GOT3 (cell line): Measurements from ENCODE around the gene CLMP.

Source experiments
- DNase-seq: peaks from one replicate; lab custom pipeline; 2025; ENCODE audit warnings: mixed read lengths; lab: John Stamatoyannopoulos, UW

The CLMP gene

DNA sequence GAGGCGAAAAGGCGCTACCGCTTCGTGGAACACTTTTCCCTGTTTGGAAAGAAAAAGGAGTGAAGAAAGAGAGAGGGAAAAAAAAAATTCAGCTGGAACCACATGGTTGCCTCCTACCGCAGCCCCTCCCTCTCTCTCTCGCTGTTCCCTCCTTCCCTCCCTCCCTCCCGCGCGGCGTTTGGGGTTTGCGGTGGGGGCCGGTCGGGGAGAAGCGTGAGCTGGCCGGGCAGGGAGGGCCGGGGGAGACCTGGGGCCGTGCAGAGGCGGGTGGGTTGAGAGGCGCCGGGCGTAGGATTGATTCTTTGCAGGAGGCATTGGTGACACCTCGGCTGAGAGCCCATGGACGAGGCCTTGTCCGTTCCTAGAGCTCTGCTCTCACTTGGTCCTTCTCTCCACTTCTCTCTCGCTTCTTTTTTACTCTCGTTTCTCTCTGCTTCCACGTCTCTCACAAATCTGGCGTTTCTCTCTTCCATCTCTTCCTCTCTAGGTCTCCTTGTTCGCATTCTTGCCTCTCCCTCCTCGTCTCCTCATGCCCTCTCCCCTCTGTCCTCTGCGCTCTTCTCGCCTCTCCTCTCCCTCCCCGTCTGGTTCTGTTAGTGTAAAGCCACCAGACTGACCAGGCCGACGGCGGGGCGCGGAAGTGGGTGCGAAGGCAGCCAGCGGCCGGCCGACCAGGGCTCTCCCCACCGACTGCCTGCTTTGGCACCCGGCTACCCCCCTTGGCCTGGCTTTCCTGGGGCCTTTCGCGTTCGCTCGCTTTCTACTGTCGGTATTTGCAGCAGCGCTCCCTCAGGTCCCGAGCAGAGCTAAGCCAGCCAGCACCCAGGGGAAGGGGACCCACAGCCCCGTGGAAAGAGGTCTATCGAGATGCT, at the start of gene CLMP:
CLMP (minus strand) TSS at position 61 of the 872 bp plus-strand sequence. CDS start 308 bp downstream, outside the sequence.
- no peak for DNase-seq

DNA sequence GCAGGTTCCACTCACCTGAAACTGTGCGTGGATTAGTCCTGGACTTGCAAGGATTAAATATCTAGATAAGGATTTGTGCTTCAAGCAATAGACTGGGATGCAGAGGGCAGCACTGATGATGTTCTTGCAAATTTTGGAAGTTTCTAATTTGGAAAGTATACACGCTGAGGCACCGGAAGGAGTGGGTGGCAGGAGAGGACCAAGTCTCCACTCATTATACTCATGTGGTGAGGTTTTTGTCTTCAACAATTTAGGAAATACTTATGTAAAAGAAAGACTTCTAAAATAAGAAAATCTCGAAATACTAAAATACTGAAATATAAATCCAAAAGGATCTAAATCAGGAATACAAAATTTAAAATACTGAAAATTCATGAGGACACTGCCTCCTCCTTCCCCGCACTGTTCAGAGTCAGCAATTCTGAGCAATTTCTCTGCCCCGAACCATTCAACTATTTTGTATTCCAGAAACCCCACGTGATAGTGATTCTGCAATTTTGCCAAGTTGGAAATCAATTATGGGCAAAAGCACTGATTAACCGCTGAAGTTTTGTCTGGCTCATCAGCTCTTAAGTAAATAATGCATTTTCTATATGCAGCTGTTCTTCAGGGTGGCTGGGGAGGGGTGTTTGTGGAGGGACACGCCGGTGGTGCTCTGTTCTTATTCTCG, 47.0 kb upstream of the CLMP start:
- DNase-seq = no peak

DNA sequence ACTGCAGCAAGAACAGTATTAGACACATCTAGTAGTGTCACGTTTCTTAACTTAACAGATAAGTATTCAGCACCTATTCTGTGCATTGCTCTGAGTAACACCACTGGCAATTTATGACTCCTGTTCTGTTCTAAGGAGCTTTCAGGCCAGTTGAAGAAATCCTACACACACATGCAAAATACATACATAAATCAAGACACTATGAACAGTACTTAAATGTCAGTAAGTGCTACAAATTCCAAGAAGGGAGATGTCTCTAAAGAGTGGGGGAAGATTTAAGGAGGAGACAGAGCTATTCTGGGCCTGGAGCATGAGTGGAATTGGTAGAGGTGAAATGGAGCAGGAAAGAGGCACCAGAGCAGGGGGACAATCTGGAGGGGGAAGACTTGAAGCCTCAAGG, 46.2 kb upstream of the CLMP start:
- no peak for DNase-seq

DNA sequence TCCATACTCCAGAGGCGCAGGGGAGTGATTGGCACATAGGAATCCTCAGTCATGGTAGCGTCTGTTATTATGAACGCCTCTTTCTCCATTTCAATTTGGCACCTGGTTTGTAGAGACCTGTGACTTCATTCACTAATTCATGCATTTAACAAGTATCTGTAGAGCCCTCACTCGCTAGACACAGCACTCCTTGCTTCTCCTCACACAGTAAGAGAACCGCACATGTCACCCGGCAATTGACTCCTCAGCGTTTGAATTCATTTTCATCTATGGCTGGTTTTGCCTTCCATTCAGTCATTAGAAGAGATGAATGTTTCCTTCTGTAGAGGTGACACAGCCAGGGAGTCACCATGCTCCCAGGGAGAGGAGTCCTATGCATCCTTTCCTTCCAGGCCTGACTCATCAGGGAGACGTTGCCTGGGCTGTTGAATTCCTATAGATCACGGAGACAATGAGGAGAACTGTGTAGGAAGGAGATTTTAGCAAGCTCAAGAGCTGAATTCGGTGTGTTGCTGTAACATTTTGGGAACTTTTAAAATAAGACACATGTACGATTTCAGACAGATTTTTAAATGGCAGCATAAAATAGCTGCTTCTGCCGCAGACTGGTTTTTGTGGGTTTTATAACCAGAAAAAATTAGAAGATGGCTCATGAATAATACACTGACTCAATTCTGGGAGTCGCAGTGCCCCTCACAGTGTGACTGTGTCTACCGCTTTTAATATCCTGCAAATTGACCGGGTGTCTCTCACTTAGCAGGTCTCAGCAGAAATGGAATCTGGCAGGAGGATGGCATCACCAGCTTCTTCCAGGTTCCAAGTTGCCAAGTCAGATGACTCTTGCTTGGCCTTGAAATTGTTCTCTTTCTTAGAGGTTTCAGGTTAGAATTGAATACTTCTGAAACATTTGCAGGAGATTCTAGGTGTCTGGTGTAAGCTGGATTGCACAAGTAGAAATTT, 44.4 kb upstream of the CLMP start:
- no peak for DNase-seq

- peak; percentile 25 for DNase-seq
Observed at GRCh38 chr11:123238297-123238696, 43.2 kb upstream of the CLMP start.

DNA sequence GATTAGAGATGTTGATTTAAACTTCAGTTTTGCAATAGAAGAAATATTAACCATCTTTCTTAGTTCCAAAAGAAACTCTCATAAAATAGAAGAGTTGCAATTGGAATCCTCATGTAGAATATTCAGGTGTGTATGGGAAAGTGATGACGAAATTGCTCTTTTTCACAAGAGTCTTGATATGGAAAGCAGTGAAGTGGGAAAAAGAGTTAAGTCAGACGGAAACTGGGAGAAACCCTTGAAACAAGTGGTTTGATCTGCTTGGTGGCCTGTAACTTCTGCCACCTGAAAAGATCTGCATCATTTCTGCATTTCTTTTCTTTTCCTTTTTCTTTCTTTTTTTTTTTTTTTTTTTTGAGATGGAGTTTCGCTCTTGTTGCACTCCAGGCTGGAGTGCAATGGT, 41.8 kb upstream of the CLMP start:
- DNase-seq = no peak

DNA sequence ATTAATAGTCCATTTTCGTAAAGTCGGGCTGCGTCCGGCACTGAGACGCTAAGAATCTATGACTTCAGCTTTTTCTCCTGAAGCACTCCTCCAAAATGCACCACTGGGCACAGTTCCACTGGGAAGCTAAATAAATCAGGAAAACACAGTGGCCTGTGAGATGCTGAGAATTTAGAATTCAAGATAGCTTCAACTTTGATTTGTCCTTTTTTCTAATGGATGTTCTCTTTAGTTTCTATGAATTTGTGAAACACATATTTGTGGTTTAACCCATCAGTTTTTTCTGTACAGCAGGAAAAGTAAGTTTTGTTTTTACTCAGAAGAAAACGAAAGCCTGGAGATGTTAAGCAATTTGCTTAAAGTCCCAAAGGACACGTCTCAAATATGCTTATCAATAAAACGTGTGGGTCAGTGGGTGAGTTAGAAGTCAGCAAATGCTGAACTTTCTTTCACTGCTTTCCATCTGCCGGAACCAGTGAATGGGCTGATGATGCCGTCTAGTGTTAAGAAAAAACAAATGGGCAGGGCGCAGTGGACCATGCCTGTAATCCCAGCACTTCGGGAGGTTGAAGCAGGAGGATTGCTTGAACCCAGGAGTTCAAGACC, 40.7 kb upstream of the CLMP start:
- no peak for DNase-seq

DNA sequence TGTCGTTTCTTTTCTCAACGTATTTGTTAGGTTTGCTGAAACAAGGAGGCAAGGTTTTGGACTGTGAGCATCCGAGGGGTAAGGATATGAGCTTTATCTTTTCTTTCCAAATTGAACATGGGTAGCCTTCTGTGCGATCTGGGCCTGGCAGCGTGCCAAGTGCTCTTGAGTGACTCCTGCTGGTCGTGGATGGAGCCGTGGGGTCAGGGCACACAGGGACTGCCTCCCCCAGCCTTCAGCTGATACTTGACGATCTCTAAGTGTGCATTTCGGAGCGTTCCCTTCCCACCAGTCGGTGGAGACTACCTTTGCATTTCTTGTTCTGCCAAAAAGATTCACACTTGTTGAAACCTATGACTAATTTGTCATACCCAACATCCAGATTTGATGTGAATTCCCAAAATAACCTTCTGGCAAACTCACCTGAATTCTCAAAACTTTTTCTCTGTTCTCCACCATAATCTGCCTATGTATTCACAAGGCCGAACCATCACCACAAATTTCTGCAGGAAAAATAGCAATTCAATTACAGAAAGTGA, 40.1 kb upstream of the CLMP start:
- DNase-seq = no peak

- no peak for DNase-seq
Observed at GRCh38 chr11:123233975-123234334, 38.9 kb upstream of the CLMP start.

- no peak for DNase-seq
Observed at GRCh38 chr11:123233280-123233974, 38.4 kb upstream of the CLMP start.

DNA sequence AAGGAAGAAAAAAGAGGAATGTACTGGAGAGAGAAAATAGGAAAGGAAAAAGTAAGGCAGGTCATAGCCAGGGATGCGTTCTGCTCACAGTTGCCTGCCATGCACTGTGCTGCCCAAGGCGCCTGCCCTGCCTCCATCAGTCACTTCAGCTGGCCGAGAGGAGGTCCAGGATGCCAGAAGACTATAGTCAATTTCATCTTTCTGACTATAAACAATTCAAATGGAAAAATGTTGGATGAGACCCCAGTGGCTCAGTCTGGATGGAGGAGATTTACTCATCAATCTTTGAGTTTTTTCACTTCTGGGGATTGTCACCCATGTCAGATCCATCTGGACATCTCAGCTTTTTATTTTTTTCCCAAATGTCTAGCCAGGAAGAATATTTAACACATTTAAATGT, 36.7 kb upstream of the CLMP start:
- DNase-seq = no peak

GRCh38 chr11:123231256-123231655, 36.2 kb upstream of the CLMP start:
- no peak for DNase-seq

DNA sequence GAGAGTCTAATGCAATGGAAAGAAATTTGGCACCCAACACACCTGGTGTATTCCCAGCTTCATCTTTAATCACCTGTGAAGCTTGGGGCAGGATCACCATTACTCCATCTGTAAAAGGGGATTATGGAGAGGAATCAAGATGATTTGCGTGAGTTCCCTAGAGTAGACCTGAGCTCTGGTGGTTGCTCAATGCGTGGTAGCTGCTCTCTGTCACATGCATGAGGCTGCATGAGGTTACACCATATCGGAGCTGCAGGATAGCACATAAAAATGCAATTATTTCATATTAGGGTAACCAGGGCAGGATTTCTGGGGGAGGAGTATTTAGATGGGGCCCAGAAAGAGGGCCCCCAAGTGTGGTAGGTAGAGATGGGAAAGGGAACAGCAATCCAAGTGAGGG, 35.3 kb upstream of the CLMP start:
- DNase-seq = no peak

- no peak for DNase-seq
Observed at GRCh38 chr11:123228496-123229163, 33.6 kb upstream of the CLMP start.

DNA sequence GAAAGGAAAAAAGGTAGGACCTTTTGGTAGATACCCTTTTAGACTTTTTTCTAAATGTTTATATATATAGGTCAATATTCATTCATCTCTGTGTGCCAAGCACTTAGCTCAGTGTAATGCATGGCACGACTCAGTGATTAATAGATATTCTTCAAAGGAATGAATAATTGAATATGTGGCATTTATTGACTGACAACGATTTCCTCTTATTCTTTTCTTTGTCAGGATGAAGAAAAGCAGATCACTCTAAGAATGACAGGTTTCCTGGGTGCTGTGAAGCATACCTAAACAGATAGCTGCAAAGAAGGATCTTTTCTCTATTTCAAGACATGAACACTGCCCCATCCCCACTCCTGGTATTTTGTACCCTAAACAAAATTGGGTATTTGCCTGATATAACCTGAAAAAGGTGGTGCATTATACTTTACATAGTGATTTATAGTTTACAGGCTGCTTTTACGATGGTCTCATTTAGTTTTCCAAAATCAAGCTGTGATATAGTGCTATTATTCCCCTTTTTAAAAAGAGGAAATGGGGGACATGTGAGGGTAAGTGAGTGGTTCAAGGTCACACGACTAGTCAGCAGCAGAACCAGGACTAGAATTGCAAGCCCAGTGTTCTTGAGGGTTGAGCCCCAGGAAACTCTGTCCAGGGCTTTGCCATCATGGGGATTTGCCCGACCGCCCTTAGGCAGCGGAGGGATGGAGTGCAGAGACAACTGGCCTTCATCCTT, 32.9 kb upstream of the CLMP start:
- DNase-seq = no peak

DNA sequence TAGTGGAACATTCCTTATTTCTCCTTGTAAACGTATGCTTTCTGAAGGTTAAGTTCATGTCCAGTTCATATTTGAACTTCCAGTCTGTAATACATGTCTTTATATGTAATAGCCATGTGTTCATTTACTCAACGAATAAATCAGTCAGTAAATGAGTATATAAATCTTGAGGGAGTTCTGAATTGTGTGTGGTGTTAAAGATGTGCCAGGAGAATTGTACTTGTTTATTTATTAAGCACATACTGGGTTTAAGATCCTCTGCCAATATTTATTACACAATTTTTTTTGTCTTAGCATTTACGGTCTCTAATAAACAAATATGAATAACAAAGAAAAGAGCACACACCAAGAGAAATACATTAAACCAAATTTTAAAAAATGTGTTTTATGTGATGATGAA, 26.5 kb upstream of the CLMP start:
- DNase-seq = no peak

DNA sequence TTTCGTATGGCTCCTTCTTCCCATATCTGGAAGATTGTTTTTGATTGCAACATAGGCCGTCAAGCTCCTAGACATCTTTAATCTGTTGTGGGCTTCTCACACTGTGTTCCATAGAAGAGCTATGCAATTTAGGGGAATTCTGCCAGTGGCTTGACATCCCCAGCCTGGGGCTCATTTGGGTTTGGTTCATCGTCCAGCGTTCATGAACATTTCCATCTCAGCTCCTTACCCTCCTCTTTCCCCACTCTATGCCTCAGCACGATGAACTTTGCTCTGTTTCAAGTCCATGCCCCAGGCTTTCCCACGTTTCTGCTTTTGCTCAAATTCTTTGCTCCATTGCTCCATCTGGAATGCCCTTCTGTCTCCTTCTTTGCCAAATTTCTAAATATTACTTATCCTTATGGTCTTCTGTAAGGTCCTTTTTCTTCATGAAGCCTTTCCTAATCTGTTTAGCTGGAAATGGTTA, 26.1 kb upstream of the CLMP start:
- no peak for DNase-seq

GRCh38 chr11:123219066-123219690, 24.1 kb upstream of the CLMP start:
- no peak for DNase-seq

DNA sequence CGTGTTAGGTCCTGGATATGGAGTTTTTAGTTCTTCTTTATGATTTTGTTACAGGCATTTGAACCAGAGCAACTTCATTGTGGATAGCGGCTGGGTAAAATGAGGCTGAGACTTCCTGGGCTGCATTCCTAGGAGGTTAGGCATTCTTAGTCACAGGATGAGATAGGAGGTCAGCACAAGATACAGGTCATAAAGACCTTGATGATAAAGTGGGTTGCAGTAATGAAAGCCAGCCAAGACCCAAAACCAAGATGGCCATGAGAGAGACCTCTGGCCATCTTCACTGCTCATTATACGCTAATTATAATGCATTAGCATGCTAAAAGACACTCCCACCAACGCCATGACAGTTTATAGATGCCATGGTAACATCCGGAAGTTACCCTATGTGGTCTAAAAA, 23.4 kb upstream of the CLMP start:
- DNase-seq = no peak
